Measurements from ENCODE around the gene CAPN5.

The CAPN5 gene

DNA sequence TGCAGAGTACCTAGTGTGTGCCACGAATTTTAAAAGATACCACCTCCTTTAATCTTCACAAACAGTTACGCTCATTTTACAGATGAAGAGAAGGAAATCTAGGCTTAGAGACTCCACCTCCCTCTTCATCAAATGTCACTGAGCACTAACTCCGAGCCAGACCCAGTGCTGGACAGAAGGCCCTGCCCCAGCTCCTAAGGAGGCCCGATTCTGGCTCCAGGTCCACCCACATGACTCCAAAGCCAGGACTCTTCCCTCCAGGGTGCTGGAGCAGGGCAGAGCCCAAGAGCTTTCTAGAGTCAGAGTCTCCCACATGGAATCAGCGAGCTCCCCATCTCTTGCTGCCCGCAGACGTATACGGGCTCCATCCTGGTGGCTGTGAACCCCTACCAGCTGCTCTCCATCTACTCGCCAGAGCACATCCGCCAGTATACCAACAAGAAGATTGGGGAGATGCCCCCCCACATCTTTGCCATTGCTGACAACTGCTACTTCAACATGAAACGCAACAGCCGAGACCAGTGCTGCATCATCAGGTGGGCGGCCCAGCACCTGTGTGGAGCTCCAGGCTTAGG is 88.9 kb downstream of the CAPN5 start:
- Mint-ChIP-seq H3K4me1 (peaks cover 27% of the 10 kb centered on the region), H3K9me3 (no peaks in the 10 kb centered on the region), H3K4me3 (no peak overlapping the region), H3K27ac (no peak overlapping the region), H3K36me3 (ENCODE audit: low read depth) (no peaks in the 10 kb centered on the region), H3K27me3 (ENCODE audit: low read depth) (peaks cover 20% of the 10 kb centered on the region)
- TF ChIP-seq CTCF (IDR thresholded peaks at IDR 0.05; ENCODE audit: unreplicated experiment in 3 of 3) = no peak

- Mint-ChIP-seq H3K9me3 (no peaks in the 10 kb centered on the region), H3K4me3 (no peak overlapping the region), H3K4me1 (peaks cover 27% of the 10 kb centered on the region), H3K36me3 (ENCODE audit: low read depth) (no peaks in the 10 kb centered on the region), H3K27me3 (ENCODE audit: low read depth) (peaks cover 20% of the 10 kb centered on the region), H3K27ac (no peak overlapping the region)
- TF ChIP-seq CTCF (IDR thresholded peaks at IDR 0.05; ENCODE audit: unreplicated experiment in 3 of 3) = no peak
Observed at GRCh38 chr11:77156396-77157195, 89.8 kb downstream of the CAPN5 start.

DNA sequence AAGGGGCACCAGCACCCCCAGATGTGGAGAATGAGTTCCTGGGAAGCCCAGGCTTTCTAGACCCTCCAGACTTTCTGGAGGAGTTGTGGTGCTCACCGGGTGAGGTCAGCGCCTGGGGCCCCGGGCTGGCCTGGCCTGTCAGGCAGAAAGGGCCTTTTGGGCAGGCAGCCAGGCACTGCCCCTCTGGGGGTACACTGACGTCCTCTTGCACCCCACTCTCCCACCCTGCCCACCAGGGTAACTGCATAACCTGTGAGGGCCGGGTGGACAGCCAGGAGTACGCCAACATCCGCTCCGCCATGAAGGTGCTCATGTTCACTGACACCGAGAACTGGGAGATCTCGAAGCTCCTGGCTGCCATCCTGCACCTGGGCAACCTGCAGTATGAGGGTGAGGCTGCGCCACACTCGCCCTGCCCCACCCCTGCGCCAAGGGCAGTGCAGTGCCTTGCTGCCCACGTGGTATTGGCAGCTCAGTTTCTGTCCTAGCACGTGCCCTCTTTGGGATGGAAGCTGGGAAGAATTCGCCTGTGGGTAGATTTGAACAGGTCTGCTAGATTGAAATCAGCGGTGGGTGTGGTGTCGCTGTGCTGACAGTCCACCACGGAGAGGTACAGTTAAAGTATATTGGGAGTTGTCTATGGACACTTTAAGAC is 91.4 kb downstream of the CAPN5 start:
- H3K27me3 Mint-ChIP-seq (ENCODE audit: low read depth) = peaks cover 12% of the 10 kb centered on the region
- H3K36me3 Mint-ChIP-seq (ENCODE audit: low read depth) = no peaks in the 10 kb centered on the region
- peaks cover 16% of the 10 kb centered on the region for H3K4me1 Mint-ChIP-seq
- H3K4me3 Mint-ChIP-seq = no peak overlapping the region
- no peaks in the 10 kb centered on the region for H3K9me3 Mint-ChIP-seq
- no peak for TF ChIP-seq CTCF (IDR thresholded peaks at IDR 0.05; ENCODE audit: unreplicated experiment in 3 of 3)
- no peak overlapping the region for H3K27ac Mint-ChIP-seq

DNA sequence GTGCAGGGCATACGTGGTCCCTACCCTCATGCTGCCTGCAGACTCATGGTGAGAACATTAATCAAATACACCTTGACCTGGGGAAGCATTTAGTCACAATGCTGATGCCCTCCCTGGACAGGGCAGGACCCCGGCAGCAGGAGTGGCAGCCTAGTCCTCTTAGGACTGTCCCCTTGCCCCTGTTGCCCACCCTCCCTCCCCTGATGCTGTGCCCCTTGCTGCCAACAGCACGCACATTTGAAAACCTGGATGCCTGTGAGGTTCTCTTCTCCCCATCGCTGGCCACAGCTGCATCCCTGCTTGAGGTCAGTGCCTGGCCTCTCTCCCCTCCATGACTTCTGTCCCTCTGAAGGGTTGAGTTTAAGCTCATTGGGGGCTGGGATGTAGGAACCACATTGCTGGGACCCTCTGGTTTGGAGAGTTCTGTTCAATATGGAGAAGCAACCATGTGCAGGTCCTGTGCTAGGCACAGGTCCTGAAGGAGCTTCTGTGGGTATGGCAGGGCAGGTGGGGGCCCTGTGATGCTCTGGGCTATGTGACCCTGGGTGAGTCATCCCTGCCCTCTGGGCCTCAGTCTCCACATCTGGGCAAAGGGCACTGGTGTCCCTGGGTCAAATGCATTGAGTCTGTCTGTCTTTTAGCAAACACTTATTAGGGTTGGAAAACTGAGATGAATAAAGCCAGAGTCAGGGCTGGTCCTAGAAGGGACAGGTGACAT is 92.6 kb downstream of the CAPN5 start:
- Mint-ChIP-seq H3K36me3 (ENCODE audit: low read depth) (no peaks in the 10 kb centered on the region), H3K4me1 (peaks cover 7% of the 10 kb centered on the region), H3K9me3 (no peaks in the 10 kb centered on the region), H3K27ac (no peak overlapping the region), H3K4me3 (no peak overlapping the region), H3K27me3 (ENCODE audit: low read depth) (peaks cover 12% of the 10 kb centered on the region)
- no peak for TF ChIP-seq CTCF (IDR thresholded peaks at IDR 0.05; ENCODE audit: unreplicated experiment in 3 of 3)

GRCh38 chr11:77159937-77160495 is 93.2 kb downstream of the CAPN5 start:
- H3K4me1 Mint-ChIP-seq = peaks cover 5% of the 10 kb centered on the region
- H3K27me3 Mint-ChIP-seq (ENCODE audit: low read depth) = peaks cover 12% of the 10 kb centered on the region
- no peaks in the 10 kb centered on the region for H3K9me3 Mint-ChIP-seq
- H3K4me3 Mint-ChIP-seq = no peak overlapping the region
- H3K36me3 Mint-ChIP-seq (ENCODE audit: low read depth) = no peaks in the 10 kb centered on the region
- no peak for TF ChIP-seq CTCF (IDR thresholded peaks at IDR 0.05; ENCODE audit: unreplicated experiment in 3 of 3)
- no peak overlapping the region for H3K27ac Mint-ChIP-seq
